Central memory CD8-positive, alpha-beta T cell (primary cell): Measurements from ENCODE around the gene HEXIM1.

Source experiments
- ATAC-seq: fragments of 150-1000 bp; cut with Tn5 transposase; replicated peaks from 2 replicates; pipeline ENCODE4 v1.10.0; 2022; ENCODE audit warnings: mild to moderate bottlenecking, moderate FRiP score, moderate number of reproducible peaks; ENCODE audit not compliant: poor library complexity, severe bottlenecking; ENCODE audit errors: extremely low read depth
- DNase-seq, 2 donors: peaks; one replicate each; pipeline ENCODE4 v3.0.0; 2021; ENCODE audit warnings: low spot score in 2 of 2
- H3K27ac Mint-ChIP-seq: one replicate; pipeline ENCODE4 v1.8.0; 2022; ENCODE audit warnings: low read depth, mild to moderate bottlenecking, moderate library complexity, mixed read lengths
- H3K27me3 Mint-ChIP-seq: one replicate; pipeline ENCODE4 v1.8.0; 2022; ENCODE audit warnings: mixed read lengths
- H3K36me3 Mint-ChIP-seq: one replicate; pipeline ENCODE4 v1.8.0; 2022; ENCODE audit warnings: mild to moderate bottlenecking, moderate library complexity, mixed read lengths; ENCODE audit not compliant: insufficient read depth
- H3K4me1 Mint-ChIP-seq: one replicate; pipeline ENCODE4 v1.8.0; 2022; ENCODE audit warnings: mixed read lengths
- H3K4me3 Mint-ChIP-seq: one replicate; pipeline ENCODE4 v1.8.0; 2022; ENCODE audit warnings: mild to moderate bottlenecking, moderate library complexity, mixed read lengths
- H3K9me3 Mint-ChIP-seq: one replicate; pipeline ENCODE4 v1.8.0; 2022; ENCODE audit warnings: mixed read lengths

The HEXIM1 gene

GRCh38 chr17:45135978-45136791, 12.1 kb upstream of the HEXIM1 start:
- H3K36me3 Mint-ChIP-seq = peaks cover 9% of the 10 kb centered on the region
- no peak for ATAC-seq
- DNase-seq = no peak
- H3K9me3 Mint-ChIP-seq = no peaks in the 10 kb centered on the region
- peaks cover 20% of the 10 kb centered on the region for H3K4me1 Mint-ChIP-seq
- H3K27me3 Mint-ChIP-seq = no peaks in the 10 kb centered on the region
- H3K27ac Mint-ChIP-seq = peak overlapping the region; percentile 54
- H3K4me3 Mint-ChIP-seq = peak overlapping the region; percentile 85

- peak overlapping the region; percentile 85 for H3K4me3 Mint-ChIP-seq
- no peaks in the 10 kb centered on the region for H3K9me3 Mint-ChIP-seq
- no peaks in the 10 kb centered on the region for H3K27me3 Mint-ChIP-seq
- no peak for DNase-seq
- H3K27ac Mint-ChIP-seq = no peak overlapping the region
- H3K36me3 Mint-ChIP-seq = peaks cover 7% of the 10 kb centered on the region
- peaks cover 24% of the 10 kb centered on the region for H3K4me1 Mint-ChIP-seq
- ATAC-seq = no peak
Observed at GRCh38 chr17:45136846-45137560, 11.3 kb upstream of the HEXIM1 start.

- H3K27ac Mint-ChIP-seq = no peak overlapping the region
- H3K27me3 Mint-ChIP-seq = no peaks in the 10 kb centered on the region
- peaks cover 24% of the 10 kb centered on the region for H3K4me1 Mint-ChIP-seq
- H3K9me3 Mint-ChIP-seq = no peaks in the 10 kb centered on the region
- peaks cover 5% of the 10 kb centered on the region for H3K36me3 Mint-ChIP-seq
- ATAC-seq (no peak), DNase-seq (no peak)
- H3K4me3 Mint-ChIP-seq = no peak overlapping the region
Observed at GRCh38 chr17:45137561-45138305, 10.5 kb upstream of the HEXIM1 start.

GRCh38 chr17:45138911-45139532, 9.3 kb upstream of the HEXIM1 start:
- Mint-ChIP-seq H3K9me3 (no peaks in the 10 kb centered on the region), H3K27me3 (no peaks in the 10 kb centered on the region), H3K36me3 (peaks cover 4% of the 10 kb centered on the region), H3K4me3 (no peak overlapping the region), H3K4me1 (peaks cover 18% of the 10 kb centered on the region), H3K27ac (no peak overlapping the region)
- DNase-seq = no peak
- ATAC-seq = no peak

- no peaks in the 10 kb centered on the region for H3K27me3 Mint-ChIP-seq
- no peak overlapping the region for H3K4me3 Mint-ChIP-seq
- no peak overlapping the region for H3K27ac Mint-ChIP-seq
Observed at GRCh38 chr17:45139533-45139920, 8.7 kb upstream of the HEXIM1 start.

GRCh38 chr17:45143094-45143670, 5.1 kb upstream of the HEXIM1 start:
- Mint-ChIP-seq H3K36me3 (peaks cover 15% of the 10 kb centered on the region), H3K4me3 (peak overlapping the region; percentile 56), H3K27me3 (no peaks in the 10 kb centered on the region), H3K9me3 (no peaks in the 10 kb centered on the region), H3K27ac (no peak overlapping the region), H3K4me1 (peaks cover 29% of the 10 kb centered on the region)
- ATAC-seq (no peak), DNase-seq (no peak)

More at GRCh38 chr17:45139533-45139920, 8.7 kb upstream of the HEXIM1 start:
- DNase-seq (no peak), ATAC-seq (no peak)
- Mint-ChIP-seq H3K9me3 (no peaks in the 10 kb centered on the region), H3K4me1 (peaks cover 18% of the 10 kb centered on the region), H3K36me3 (peaks cover 4% of the 10 kb centered on the region)

- H3K36me3 Mint-ChIP-seq = peaks cover 21% of the 10 kb centered on the region
- ATAC-seq (no peak), DNase-seq (no peak)
- H3K27me3 Mint-ChIP-seq = no peaks in the 10 kb centered on the region
- peak overlapping the region; percentile 56 for H3K4me3 Mint-ChIP-seq
- peaks cover 35% of the 10 kb centered on the region for H3K4me1 Mint-ChIP-seq
- no peaks in the 10 kb centered on the region for H3K9me3 Mint-ChIP-seq
- H3K27ac Mint-ChIP-seq = peak overlapping the region; percentile 6
Observed at GRCh38 chr17:45143767-45144198, 4.5 kb upstream of the HEXIM1 start.

- H3K4me3 Mint-ChIP-seq = peak overlapping the region; percentile 56
Observed at GRCh38 chr17:45144199-45145034, 3.9 kb upstream of the HEXIM1 start.

GRCh38 chr17:45145035-45145389, 3.3 kb upstream of the HEXIM1 start:
- peaks cover 30% of the 10 kb centered on the region for H3K36me3 Mint-ChIP-seq
- no peak overlapping the region for H3K27ac Mint-ChIP-seq
- DNase-seq (no peak), ATAC-seq (no peak)
- peaks cover 45% of the 10 kb centered on the region for H3K4me1 Mint-ChIP-seq
- no peaks in the 10 kb centered on the region for H3K27me3 Mint-ChIP-seq
- H3K4me3 Mint-ChIP-seq = peak overlapping the region; percentile 38
- H3K9me3 Mint-ChIP-seq = no peaks in the 10 kb centered on the region

More at GRCh38 chr17:45144199-45145034, 3.9 kb upstream of the HEXIM1 start:
- ATAC-seq = no peak
- no peaks in the 10 kb centered on the region for H3K9me3 Mint-ChIP-seq
- H3K27ac Mint-ChIP-seq = peak overlapping the region; percentile 6
- H3K27me3 Mint-ChIP-seq = no peaks in the 10 kb centered on the region
- no peak for DNase-seq
- peaks cover 39% of the 10 kb centered on the region for H3K4me1 Mint-ChIP-seq
- peaks cover 25% of the 10 kb centered on the region for H3K36me3 Mint-ChIP-seq

- DNase-seq = no peak
- peak overlapping the region; percentile 95 for H3K4me3 Mint-ChIP-seq
- no peaks in the 10 kb centered on the region for H3K9me3 Mint-ChIP-seq
- H3K36me3 Mint-ChIP-seq = peaks cover 31% of the 10 kb centered on the region
- peaks cover 47% of the 10 kb centered on the region for H3K4me1 Mint-ChIP-seq
- no peak overlapping the region for H3K27ac Mint-ChIP-seq
- ATAC-seq = no peak
- H3K27me3 Mint-ChIP-seq = no peaks in the 10 kb centered on the region
Observed at GRCh38 chr17:45146166-45146565, 2.1 kb upstream of the HEXIM1 start.

GRCh38 chr17:45146592-45146889, 1.7 kb upstream of the HEXIM1 start:
- Mint-ChIP-seq H3K4me3 (peak overlapping the region; percentile 95), H3K36me3 (peaks cover 31% of the 10 kb centered on the region), H3K4me1 (peaks cover 47% of the 10 kb centered on the region), H3K27ac (peak overlapping the region; percentile 100), H3K27me3 (no peaks in the 10 kb centered on the region), H3K9me3 (no peaks in the 10 kb centered on the region)
- DNase-seq (no peak), ATAC-seq (no peak)
